HG03378 (cell line): Measurements from ENCODE around the gene TAS1R3.
A peak's percentile ranks its signal among the peaks of the same experiment; 100 is the strongest.

Experiments
- ATAC-seq: cut with Tn5 transposase; IDR thresholded peaks from one replicate; pipeline ENCODE4 v1.9.1; 2021; ENCODE audit warnings: mild to moderate bottlenecking, moderate library complexity; ENCODE audit not compliant: unreplicated experiment

TAS1R3 gene

DNA sequence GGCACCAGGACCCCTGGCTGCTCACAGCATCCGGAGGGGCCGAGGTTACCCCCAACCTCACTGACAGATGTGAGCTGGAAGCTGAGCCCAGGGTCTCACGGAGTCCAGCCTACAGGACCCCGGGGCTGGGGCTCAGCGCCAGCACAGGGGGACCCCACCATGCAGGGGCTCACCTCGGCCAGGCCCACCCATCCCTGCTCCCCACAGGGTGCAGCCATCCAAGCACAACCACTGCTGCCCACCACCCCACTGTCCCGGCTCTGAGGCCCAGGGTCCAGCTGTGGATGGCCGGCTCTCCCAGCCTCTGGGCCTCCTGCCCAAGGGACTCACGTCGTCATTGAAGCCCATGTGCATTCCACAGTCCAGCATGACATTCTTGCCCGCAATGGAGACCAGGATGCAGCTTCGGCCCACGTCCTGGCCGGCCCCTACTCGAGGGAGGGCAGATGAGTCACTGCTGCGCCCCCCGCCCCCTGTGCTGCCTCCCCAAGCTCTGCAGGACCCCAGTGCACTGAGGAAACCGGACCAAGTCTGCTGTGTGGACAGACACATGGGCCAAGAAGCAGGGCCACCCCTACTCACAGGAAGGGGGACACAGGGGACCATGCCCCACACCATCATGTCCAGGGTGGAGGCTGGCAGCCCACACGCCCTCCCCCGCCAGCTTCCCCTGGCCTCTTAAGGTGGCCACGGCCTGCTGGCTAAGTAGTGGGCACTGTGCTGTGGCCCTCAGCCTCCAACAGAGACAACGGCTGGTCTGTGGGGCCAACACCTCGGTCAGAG, 10.2 kb upstream of the TAS1R3 start:
- no peak for ATAC-seq

DNA sequence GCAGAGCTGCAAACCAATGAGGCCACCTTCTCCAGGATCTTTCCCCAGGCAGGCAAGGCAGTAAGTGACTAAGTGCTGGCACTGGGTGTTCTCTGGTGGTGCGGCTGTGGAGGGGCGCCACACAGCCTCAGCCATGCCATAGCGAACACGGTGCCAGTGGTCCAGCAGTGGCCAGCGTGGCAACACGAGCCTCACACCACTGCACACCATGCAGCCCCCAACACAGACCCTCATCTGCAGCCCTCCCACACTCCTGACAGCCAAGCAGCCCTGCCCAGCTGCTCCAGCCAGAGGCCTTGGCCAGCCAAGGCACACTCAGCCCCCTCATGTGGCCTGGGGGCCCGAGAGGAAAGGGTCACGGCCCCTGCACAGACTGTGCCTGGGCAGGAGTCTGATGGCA, 9.6 kb upstream of the TAS1R3 start:
- no peak for ATAC-seq

DNA sequence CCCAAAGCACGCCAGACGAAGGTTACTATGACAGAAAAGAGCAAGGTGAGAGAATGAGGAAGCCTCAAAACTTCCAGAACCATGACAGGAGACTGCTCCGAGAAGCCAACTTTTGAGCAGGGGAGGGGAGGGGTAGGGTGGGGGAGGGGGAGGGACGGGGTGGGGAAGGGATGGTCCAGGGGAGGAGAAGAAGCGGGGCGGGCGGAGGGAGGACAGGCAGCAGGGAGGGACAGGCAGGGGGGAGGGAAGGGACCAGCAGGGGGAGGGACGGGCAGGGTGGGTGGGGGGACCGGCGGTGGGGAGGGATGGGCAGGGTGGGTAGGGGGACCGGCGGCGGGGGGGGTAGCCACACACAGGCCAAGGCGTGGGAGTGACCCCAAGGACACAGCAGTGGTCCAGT, 8.7 kb upstream of the TAS1R3 start:
- no peak for ATAC-seq

DNA sequence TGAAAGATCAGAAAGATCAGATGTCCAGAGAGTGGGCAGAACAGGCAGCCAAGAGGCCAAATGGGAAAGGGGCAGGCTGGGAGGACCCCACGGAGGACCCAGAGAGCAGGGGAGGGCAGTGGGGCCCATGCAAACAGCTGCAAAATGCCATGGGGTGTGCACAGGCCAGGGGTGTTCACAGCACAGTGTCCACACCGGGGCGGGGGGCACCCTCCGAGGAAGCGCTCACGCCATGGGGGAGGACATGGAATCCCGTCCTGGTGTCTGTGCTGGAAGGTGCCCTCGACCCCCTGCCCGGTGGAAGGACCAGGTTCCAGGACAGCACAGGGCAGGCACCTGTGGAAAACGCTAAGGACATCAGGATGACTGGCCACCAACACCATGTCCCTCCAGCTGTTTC, 8.1 kb upstream of the TAS1R3 start:
- no peak for ATAC-seq

DNA sequence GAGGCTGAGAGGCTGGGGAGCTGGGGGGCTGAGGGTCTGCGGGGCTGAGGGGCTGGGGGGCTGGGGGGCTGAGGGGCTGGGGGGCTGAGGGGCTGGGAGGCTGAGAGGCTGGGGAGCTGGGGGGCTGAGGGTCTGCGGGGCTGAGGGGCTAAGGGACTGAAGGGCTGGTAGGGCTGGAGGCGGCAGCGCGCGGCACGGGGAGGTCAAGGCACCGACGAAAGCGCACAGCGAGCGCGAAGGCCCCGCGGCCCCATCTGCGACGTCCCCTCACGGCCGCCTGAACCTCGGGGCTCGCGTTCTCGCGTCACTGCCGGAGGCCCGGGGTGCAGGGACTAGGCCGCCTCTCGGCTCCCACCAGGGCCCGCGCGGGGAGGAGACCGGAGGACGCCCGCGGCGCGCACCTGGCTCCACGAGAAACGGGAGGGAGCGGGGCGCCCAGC, 7.0 kb upstream of the TAS1R3 start:
- ATAC-seq, result peak; percentile 21

DNA sequence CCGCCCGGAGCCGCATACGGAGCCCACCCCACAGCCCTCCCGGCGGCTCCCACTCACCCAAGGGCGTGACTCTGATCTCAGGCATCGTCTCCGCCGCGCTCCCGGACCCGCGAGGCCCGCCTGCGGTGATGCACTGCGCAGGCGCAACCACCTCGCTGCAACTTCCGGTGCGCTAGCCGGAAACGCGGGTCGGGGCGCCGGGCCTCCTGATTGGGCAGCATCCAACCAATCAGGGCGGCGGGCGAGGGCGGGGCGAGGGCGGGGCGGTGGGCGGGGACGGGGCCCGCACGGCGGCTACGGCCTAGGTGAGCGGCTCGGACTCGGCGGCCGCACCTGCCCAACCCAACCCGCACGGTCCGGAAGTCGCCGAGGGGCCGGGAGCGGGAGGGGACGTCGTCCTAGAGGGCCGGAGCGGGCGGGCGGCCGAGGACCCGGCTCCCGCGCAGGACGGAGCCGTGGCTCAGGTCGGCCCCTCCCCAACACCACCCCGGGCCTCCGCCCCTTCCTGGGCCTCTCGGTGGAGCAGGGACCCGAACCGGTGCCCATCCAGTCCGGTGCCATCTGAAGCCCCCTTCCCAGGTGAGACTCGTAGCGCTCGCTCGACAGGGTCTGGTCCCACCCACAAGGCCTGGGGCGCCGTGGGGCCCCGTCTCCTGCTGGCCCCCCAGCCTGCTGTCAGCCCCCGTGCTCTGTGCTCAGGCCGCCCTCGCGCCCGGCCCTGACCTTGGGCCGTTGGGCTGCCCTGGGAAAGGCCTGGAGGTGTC, 6.4 kb upstream of the TAS1R3 start, which contains the start of the genes CPTP and INTS11:
CPTP (plus strand) TSS at position 279 of the 764 bp plus-strand sequence. CDS start 2,109 bp downstream, outside the sequence.
INTS11 (minus strand) TSS at position 137 of the 764 bp plus-strand sequence; CDS start at position 85, 52 bp downstream.
- ATAC-seq, result peak; percentile 41

DNA sequence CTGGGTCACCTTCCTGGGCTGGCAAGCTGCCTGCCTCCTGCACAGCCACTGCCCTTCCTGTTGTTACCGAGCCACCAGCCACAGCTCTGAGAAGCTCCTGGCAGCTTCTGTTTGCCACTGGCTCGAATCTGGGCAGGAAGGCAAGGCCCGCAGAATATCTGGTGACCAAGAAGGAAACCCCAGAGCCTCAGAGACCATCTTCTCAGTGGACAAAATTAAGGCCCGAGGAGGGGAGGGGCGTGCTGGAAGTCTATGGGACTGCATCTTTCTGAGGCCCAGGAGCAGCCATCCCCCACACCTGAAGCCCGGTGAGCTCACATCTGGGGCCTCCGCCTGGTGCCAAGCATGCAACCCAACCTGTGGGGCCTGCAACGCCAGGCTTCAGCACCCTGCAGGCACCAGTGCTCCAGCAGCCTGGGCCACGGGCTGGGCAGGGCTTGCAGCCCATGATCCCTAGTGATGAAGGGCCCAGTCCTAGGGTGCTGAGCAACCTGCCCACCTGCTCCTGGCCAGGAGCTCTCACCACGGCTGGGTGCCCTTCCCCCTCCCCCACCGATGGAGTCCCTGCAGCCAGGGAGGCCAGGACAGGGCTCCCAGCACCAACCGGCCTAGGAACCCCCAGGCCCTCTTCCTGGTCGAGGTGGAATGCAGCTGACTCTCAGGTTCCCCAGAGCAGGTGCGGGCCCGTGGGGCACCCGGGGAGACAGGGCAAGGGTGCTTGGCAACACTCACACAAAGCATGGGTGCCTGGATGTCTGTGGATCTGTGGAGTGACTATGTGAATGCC, 5.6 kb upstream of the TAS1R3 start:
- ATAC-seq, result no peak

DNA sequence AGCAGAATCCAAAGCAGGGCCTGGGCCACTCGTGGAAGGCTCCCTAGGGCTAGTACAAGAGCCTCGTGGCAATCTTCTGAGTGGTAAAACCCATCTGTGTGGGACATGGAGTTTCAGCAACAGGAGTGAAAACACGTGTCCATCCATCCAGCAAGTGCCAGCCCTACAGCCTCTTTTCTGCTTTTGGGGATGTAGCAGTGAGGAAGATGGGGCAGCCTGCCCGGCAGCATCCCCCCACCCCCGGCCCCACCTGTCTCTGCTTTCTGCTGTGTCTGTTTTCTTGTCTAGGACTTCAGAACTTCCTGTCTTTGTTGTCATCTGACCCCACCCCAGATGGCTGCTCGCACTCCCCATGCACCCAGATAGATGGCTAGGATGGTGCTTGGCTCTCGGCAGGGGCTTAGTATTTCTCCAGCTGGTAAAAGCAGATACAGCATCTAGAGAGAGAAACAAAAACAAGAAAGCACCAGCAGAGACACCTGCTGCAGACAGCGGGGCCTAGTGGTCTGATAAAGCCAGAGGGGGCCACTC, 4.9 kb upstream of the TAS1R3 start:
- ATAC-seq, result no peak

DNA sequence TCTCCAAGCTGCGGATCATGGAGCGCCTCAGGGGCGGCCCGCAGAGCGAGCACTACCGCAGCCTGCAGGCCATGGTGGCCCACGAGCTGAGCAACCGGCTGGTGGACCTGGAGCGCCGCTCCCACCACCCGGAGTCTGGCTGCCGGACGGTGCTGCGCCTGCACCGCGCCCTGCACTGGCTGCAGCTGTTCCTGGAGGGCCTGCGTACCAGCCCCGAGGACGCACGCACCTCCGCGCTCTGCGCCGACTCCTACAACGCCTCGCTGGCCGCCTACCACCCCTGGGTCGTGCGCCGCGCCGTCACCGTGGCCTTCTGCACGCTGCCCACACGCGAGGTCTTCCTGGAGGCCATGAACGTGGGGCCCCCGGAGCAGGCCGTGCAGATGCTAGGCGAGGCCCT, 3.8 kb upstream of the TAS1R3 start:
- no peak for ATAC-seq

DNA sequence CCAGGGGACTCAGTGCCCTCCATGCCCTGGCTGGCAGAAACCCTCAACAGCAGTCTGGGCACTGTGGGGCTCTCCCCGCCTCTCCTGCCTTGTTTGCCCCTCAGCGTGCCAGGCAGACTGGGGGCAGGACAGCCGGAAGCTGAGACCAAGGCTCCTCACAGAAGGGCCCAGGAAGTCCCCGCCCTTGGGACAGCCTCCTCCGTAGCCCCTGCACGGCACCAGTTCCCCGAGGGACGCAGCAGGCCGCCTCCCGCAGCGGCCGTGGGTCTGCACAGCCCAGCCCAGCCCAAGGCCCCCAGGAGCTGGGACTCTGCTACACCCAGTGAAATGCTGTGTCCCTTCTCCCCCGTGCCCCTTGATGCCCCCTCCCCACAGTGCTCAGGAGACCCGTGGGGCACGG, 2.8 kb upstream of the TAS1R3 start:
- ATAC-seq, result no peak

DNA sequence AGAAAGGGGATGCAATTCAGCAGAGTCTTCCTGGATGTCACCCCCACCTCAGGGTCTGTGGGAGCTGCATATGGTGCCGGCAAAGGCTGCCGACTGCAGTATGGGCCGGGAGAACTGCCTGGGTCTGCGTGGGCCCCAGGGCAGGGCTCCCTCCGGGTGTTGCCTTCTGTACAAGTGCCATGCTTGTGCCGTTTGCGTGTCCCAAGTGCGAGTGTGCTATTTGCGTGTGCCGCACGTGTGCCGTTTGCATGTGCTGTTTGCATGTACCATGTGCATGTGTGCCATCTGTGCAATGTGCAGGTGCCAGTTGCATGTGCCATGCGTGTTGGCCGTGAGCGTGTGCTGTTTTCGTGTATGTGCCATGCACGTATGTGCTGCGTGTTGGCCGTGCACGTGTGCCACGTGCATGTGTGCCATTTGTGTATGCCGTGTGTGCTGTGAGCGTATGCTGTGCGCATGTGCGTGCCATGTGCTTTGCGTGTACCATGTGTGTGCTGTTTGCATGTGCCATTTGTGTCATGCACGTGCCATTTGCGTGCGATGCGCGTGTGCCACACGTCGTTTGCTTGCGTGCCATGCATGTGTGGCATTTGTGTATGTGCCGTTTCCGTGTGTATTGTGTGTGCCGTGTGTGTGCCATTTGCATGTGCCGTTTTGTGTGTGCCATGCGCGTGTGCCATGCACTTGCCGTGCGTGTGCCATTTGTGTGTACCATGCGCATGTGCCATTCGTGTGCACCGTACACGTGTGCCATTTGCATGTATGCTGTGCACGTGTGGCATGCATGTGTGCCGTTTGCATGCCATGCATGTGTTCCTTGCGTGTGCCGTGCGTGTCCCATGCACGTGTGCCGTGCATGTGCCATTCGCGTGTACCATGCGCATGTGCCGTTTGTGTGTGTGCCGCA, 1.5 kb upstream of the TAS1R3 start:
- ATAC-seq, result no peak

DNA sequence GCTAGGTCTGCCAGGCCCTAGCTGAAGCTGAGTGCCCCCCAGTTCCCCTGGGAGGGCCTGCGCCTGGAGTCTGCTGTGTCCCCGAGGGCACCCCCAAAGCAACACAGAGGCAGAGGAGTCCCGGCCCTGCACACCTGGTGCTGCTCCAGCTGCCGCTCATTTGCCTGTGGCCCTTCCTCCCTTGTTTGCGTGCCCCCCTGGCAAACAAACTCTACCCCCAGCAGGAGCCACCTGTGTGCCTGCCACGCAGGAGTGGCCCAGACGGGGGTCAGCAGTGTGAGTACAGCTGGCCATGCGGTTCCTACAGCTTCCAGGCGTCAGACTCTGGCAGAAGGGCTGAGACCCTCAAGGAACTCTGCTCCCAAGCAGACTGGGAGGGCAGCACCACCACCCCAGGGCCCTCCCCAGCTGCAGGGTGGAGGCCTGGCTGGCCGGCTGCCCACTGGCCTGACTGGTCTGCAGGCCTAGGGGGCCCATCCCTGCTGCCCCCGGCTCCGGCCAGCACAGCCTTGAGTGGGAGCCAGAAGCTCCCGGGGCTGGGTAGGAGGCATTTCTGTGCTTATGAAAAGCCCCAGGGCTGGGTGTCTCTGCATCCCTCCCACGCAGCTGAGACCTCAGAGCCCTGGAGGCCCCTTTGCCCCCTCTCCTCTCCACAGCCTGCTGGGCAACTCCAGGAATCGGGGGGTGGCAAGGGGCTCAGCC, 563 bp upstream of the TAS1R3 start:
- no peak for ATAC-seq

DNA sequence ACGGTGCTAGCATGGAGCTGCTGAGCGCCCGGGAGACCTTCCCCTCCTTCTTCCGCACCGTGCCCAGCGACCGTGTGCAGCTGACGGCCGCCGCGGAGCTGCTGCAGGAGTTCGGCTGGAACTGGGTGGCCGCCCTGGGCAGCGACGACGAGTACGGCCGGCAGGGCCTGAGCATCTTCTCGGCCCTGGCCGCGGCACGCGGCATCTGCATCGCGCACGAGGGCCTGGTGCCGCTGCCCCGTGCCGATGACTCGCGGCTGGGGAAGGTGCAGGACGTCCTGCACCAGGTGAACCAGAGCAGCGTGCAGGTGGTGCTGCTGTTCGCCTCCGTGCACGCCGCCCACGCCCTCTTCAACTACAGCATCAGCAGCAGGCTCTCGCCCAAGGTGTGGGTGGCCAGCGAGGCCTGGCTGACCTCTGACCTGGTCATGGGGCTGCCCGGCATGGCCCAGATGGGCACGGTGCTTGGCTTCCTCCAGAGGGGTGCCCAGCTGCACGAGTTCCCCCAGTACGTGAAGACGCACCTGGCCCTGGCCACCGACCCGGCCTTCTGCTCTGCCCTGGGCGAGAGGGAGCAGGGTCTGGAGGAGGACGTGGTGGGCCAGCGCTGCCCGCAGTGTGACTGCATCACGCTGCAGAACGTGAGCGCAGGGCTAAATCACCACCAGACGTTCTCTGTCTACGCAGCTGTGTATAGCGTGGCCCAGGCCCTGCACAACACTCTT, 1.1 kb downstream of the TAS1R3 start:
- ATAC-seq, result no peak

DNA sequence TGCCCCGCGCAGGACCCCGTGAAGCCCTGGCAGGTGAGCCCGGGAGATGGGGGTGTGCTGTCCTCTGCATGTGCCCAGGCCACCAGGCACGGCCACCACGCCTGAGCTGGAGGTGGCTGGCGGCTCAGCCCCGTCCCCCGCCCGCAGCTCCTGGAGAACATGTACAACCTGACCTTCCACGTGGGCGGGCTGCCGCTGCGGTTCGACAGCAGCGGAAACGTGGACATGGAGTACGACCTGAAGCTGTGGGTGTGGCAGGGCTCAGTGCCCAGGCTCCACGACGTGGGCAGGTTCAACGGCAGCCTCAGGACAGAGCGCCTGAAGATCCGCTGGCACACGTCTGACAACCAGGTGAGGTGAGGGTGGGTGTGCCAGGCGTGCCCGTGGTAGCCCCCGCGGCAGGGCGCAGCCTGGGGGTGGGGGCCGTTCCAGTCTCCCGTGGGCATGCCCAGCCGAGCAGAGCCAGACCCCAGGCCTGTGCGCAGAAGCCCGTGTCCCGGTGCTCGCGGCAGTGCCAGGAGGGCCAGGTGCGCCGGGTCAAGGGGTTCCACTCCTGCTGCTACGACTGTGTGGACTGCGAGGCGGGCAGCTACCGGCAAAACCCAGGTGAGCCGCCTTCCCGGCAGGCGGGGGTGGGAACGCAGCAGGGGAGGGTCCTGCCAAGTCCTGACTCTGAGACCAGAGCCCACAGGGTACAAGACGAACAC, 1.8 kb downstream of the TAS1R3 start:
- ATAC-seq, result no peak

DNA sequence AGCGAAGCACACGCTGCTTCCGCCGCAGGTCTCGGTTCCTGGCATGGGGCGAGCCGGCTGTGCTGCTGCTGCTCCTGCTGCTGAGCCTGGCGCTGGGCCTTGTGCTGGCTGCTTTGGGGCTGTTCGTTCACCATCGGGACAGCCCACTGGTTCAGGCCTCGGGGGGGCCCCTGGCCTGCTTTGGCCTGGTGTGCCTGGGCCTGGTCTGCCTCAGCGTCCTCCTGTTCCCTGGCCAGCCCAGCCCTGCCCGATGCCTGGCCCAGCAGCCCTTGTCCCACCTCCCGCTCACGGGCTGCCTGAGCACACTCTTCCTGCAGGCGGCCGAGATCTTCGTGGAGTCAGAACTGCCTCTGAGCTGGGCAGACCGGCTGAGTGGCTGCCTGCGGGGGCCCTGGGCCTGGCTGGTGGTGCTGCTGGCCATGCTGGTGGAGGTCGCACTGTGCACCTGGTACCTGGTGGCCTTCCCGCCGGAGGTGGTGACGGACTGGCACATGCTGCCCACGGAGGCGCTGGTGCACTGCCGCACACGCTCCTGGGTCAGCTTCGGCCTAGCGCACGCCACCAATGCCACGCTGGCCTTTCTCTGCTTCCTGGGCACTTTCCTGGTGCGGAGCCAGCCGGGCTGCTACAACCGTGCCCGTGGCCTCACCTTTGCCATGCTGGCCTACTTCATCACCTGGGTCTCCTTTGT, 2.6 kb downstream of the TAS1R3 start:
- no peak for ATAC-seq

DNA sequence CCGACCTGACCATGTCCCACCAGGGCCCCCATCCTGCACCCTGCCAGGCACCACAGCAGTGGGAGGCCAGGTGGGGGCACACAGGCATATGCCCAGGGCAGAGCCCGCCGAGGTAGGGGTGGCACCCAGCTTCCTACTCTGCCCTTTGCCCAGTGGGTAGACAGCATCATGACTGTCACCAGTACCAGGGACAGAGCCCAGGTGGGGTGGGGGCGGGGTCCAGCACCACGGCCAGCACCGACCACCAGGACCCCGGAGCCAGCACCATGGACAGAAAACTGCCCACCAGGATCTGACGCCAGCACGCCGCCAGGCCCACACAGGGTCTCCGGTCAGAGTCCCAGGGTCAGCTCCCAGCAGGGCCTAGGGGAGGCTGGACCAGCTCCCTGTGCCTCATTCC, 3.8 kb downstream of the TAS1R3 start:
- ATAC-seq, result no peak

DNA sequence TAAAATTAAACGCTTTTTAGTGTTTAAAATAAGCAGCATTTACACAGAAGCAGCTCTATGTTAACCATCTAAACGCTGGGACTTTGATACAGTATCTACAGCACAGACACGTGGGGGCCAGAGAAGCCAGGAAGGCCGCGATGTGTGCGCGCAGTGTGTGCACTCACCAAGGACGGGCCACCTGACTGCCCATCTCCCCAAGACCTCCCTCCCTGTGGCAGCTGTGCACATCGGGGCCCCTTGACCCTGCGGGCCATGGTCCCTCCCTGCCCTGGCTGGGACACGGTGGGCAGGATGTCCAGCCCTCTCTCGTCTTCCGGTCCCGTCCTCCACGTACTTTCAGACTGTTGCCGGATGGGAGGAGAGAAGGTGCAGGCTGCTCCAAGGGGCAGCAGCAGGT, 4.2 kb downstream of the TAS1R3 start:
- no peak for ATAC-seq
